ENCODE data around the gene THG1L. TPM values are rescaled to one million over a fixed set of nuclear protein-coding genes. Genes with fewer than 3 reads are reported as not detected.

THG1L gene
- total RNA-seq, 2 donors from 2014 or later: 7.5 to 9.5 TPM

DNA sequence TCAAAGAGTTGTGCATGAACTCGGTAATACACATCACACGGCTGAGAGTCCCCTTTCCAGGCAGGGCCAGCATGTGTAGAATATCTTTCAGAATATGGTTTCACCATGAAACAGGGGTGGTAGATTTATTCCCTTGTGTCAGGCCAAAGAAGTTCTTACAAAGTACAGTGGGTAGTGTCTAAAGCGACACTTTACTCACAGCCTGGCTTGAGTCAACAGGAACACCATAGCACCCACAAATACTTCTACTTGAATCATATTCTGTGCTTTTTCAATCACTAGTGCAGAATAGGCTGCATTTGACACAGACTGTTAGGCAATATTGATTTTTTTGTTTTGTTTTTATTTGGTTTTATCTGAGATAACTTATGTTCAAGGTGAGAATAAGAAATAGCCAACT lies 24.9 kb downstream of the THG1L start:
- ATAC-seq (ENCODE audit: insufficient number of reproducible peaks, low FRiP score, low read depth) (no peak), DNase-seq (ENCODE audit: low spot score) (no peak)
- Histone ChIP-seq H3K27me3 (replicated peaks; ENCODE audit: insufficient read depth) (no peaks in the 10 kb centered on the region), H3K4me3 (no peak overlapping the region), H3K36me3 (peaks cover 26% of the 10 kb centered on the region), H3K9me3 (no peaks in the 10 kb centered on the region), H3K4me1 (ENCODE audit: control insufficient read depth in 1 of 2, low read depth in 2 of 2) (no peaks in the 10 kb centered on the region), H3K27ac (no peak overlapping the region)
- TF ChIP-seq, protein P1, sequence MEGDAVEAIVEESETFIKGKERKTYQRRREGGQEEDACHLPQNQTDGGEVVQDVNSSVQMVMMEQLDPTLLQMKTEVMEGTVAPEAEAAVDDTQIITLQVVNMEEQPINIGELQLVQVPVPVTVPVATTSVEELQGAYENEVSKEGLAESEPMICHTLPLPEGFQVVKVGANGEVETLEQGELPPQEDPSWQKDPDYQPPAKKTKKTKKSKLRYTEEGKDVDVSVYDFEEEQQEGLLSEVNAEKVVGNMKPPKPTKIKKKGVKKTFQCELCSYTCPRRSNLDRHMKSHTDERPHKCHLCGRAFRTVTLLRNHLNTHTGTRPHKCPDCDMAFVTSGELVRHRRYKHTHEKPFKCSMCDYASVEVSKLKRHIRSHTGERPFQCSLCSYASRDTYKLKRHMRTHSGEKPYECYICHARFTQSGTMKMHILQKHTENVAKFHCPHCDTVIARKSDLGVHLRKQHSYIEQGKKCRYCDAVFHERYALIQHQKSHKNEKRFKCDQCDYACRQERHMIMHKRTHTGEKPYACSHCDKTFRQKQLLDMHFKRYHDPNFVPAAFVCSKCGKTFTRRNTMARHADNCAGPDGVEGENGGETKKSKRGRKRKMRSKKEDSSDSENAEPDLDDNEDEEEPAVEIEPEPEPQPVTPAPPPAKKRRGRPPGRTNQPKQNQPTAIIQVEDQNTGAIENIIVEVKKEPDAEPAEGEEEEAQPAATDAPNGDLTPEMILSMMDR (IDR thresholded peaks at IDR 0.05): no peak

DNA sequence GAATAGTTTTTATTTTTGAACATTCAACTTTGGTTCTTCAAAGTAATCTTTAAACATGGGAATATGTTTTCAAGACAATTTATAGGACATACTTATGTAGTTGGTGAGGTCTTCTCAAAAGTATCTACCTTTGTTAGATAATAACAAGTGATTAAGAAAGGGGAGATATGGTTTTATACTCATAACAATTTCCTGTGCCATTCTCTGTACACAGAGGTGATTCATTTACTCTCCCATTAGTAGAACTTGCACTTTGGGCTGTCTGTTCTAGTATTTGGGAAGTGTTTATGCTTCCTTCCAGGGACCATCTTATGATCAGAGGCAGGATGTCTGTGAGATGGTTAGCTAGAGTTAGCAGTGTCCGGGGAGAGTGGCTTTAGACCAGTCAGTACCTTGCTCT lies 27.5 kb downstream of the THG1L start:
- peaks cover 15% of the 10 kb centered on the region for H3K36me3 ChIP-seq

DNA sequence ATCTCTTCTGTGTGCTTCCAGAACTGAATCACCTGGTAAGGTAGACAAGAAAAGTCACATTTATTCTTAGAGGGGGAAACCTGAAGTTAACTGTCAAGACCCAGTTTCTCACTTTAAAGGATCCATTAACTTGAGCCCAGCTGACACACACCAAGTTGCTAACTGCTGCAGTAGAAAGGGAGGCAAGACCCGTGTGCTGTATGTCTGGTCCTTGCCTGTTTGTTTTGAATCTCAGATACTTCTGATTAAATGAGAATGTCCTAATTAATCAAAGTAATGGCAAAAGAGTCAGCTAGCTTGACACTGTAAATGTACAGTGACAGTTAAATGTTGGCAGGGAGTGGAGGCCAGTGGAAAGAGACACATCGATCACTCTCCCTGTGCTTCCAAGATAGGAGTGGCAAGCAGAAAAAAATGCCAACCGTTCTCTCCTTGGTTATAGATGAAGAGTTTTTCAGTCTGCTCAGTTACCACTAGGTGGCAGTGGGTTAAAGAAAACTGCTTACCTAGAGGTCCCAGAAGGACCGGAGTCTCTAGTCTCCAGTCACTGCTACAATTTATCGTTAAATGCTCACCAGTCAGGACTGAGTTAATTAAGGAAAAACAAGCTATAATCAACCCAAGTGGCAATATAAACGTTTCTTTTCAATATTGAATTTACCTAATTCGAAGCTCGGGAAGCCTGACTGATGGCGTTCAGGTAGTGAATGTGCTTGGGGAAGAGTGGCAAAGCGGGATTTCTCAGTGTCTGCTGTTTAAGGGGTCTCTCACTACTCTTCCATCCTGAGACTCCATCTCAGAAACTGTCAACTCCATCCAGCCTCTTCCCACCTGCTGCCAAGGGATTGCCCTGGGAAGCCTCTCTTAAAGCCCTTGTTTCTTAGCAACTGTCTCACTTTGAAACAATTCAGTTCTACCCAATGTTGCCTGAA lies 30.7 kb downstream of the THG1L start:
- TF ChIP-seq, protein P1 (IDR thresholded peaks at IDR 0.05): peak; percentile 77
- H3K36me3 ChIP-seq: no peaks in the 10 kb centered on the region
- no peaks in the 10 kb centered on the region for H3K27me3 ChIP-seq (replicated peaks; ENCODE audit: insufficient read depth)
- H3K4me1 ChIP-seq (ENCODE audit: control insufficient read depth in 1 of 2, low read depth in 2 of 2): no peaks in the 10 kb centered on the region
- no peak overlapping the region for H3K27ac ChIP-seq
- H3K9me3 ChIP-seq: no peaks in the 10 kb centered on the region
- no peak overlapping the region for H3K4me3 ChIP-seq
- DNase-seq (ENCODE audit: low spot score) (no peak), ATAC-seq (ENCODE audit: insufficient number of reproducible peaks, low FRiP score, low read depth) (peak; percentile 86)

More for the DNA sequence above, 27.5 kb downstream of the THG1L start:
- no peaks in the 10 kb centered on the region for H3K9me3 ChIP-seq
- DNase-seq (ENCODE audit: low spot score) (no peak), ATAC-seq (ENCODE audit: insufficient number of reproducible peaks, low FRiP score, low read depth) (no peak)
- TF ChIP-seq, protein P1 (IDR thresholded peaks at IDR 0.05): no peak
- no peak overlapping the region for H3K27ac ChIP-seq
- H3K4me3 ChIP-seq: no peak overlapping the region
- H3K4me1 ChIP-seq (ENCODE audit: control insufficient read depth in 1 of 2, low read depth in 2 of 2): no peaks in the 10 kb centered on the region
- H3K27me3 ChIP-seq (replicated peaks; ENCODE audit: insufficient read depth): no peaks in the 10 kb centered on the region

DNA sequence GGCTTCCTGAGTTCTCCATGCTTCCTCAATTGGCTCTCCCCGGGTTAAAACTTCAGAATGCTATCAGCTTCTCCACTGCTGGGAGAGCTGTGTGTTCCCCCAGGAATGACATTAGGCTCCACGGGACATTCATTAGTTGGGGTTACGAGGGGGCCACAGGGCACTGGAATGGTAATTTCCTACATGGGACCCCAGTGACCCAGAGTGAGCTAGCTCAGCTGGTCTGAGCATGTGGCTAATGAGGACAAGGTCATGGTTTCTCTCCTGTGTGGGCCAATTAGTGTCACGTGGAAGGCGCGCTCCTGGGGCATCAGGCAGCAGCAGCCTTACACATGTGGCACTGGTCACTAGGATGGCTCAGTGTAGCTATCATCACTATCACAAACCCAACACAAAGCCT lies 33.3 kb downstream of the THG1L start:
- Histone ChIP-seq H3K27ac (no peak overlapping the region), H3K36me3 (no peaks in the 10 kb centered on the region), H3K27me3 (replicated peaks; ENCODE audit: insufficient read depth) (no peaks in the 10 kb centered on the region), H3K4me3 (no peak overlapping the region), H3K9me3 (no peaks in the 10 kb centered on the region), H3K4me1 (ENCODE audit: control insufficient read depth in 1 of 2, low read depth in 2 of 2) (peaks cover 0 to 5% of the 10 kb centered on the region in 2 donors)
- TF ChIP-seq, protein P1 (IDR thresholded peaks at IDR 0.05): no peak
- ATAC-seq (ENCODE audit: insufficient number of reproducible peaks, low FRiP score, low read depth) (no peak), DNase-seq (ENCODE audit: low spot score) (no peak)

DNA sequence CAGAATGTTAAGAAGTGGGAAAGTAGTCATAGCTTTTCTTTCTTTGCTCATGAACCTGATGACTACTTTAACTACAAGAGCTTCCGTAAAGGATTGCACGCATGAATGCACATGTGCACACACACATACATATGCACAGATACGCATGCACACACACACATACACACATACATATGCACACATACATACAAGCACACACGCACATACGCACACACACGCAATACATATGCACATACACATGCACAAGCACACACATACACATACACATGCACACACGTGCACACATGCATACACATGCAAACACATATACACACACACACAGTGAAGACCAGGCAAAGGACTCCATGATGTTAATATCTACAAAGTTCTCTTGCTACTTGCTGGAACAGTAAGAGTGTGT lies 35.2 kb downstream of the THG1L start:
- H3K36me3 ChIP-seq: no peaks in the 10 kb centered on the region
- no peaks in the 10 kb centered on the region for H3K9me3 ChIP-seq
- ATAC-seq (ENCODE audit: insufficient number of reproducible peaks, low FRiP score, low read depth) (no peak), DNase-seq (ENCODE audit: low spot score) (no peak)
- H3K4me1 ChIP-seq (ENCODE audit: control insufficient read depth in 1 of 2, low read depth in 2 of 2): peaks cover 0 to 5% of the 10 kb centered on the region in 2 donors
- TF ChIP-seq, protein P1 (IDR thresholded peaks at IDR 0.05): no peak
- H3K27me3 ChIP-seq (replicated peaks; ENCODE audit: insufficient read depth): no peaks in the 10 kb centered on the region
- no peak overlapping the region for H3K4me3 ChIP-seq
- no peak overlapping the region for H3K27ac ChIP-seq
